T-helper 17 cell (primary cell): ENCODE results near the gene ANKS1B. TPM values are rescaled to one million over a fixed set of nuclear protein-coding genes. Genes with fewer than 3 reads are reported as not detected.
"Not testable (repeated sequence)": the region's sequence is repeated elsewhere in the genome, so short reads cannot be mapped to it uniquely, and the experiment has no call there.

Experiments
- ATAC-seq: fragments of 150-1000 bp; cut with Tn5 transposase; 2 replicates; pipeline ENCODE4 v1.10.0; 2021; ENCODE audit warnings: mild to moderate bottlenecking, moderate library complexity
- DNase-seq, 3 donors: peaks; one replicate each; pipeline versions ENCODE4 v3.0.0 to v3.0.0-alpha.2; 2020 to 2021
- H3K9me3 ChIP-seq: one replicate; pipeline ENCODE4 v1.7.0; 2013; ENCODE audit warnings: low read length, mild to moderate bottlenecking; ENCODE audit not compliant: control insufficient read depth, poor library complexity, severe bottlenecking
- H3K27ac Mint-ChIP-seq: one replicate; pipeline ENCODE4 v1.8.0; 2022; ENCODE audit warnings: mild to moderate bottlenecking, moderate library complexity, mixed read lengths
- H3K27me3 Mint-ChIP-seq: one replicate; pipeline ENCODE4 v1.8.0; 2022; ENCODE audit warnings: mixed read lengths
- H3K36me3 Mint-ChIP-seq: one replicate; pipeline ENCODE4 v1.8.0; 2022; ENCODE audit warnings: low read depth, mixed read lengths
- H3K4me1 Mint-ChIP-seq: one replicate; pipeline ENCODE4 v1.8.0; 2022; ENCODE audit warnings: mild to moderate bottlenecking, mixed read lengths
- H3K4me3 Mint-ChIP-seq: one replicate; pipeline ENCODE4 v1.8.0; 2022; ENCODE audit warnings: mild to moderate bottlenecking, moderate library complexity, mixed read lengths
- total RNA-seq, 4 donors: library from RNA in 2 of 4; stranded (reverse) in 2 of 4; gene quantifications; one replicate each; pipeline ENCODE4 v1.2.3 and lab custom pipeline; 2022 to 2026

Gene ANKS1B
- total RNA-seq, 2 donors from 2014 or later = 0.35 to 1.2 TPM

- no peak overlapping the region for H3K27ac Mint-ChIP-seq
- no peaks in the 10 kb centered on the region for H3K9me3 ChIP-seq
- H3K4me3 Mint-ChIP-seq = no peak overlapping the region
- no peaks in the 10 kb centered on the region for H3K4me1 Mint-ChIP-seq
- H3K27me3 Mint-ChIP-seq = no peaks in the 10 kb centered on the region
- DNase-seq (no peak), ATAC-seq (no peak)
- no peaks in the 10 kb centered on the region for H3K36me3 Mint-ChIP-seq
These were observed 384.3 kb downstream of the ANKS1B start for GRCh38 chr12:99600388-99600787.

- DNase-seq = no peak
- H3K27me3 Mint-ChIP-seq = no peaks in the 10 kb centered on the region
These were observed 386.0 kb downstream of the ANKS1B start for GRCh38 chr12:99598785-99599184.

GRCh38 chr12:99596762-99597161, 388.0 kb downstream of the ANKS1B start:
- no peaks in the 10 kb centered on the region for H3K9me3 ChIP-seq
- ATAC-seq (no peak), DNase-seq (no peak)
- no peak overlapping the region for H3K27ac Mint-ChIP-seq
- H3K4me1 Mint-ChIP-seq = no peaks in the 10 kb centered on the region
- no peaks in the 10 kb centered on the region for H3K36me3 Mint-ChIP-seq
- no peak overlapping the region for H3K4me3 Mint-ChIP-seq
- H3K27me3 Mint-ChIP-seq = no peaks in the 10 kb centered on the region

More at GRCh38 chr12:99598785-99599184, 386.0 kb downstream of the ANKS1B start:
- H3K36me3 Mint-ChIP-seq = no peaks in the 10 kb centered on the region
- no peaks in the 10 kb centered on the region for H3K4me1 Mint-ChIP-seq
- no peak overlapping the region for H3K4me3 Mint-ChIP-seq
- H3K27ac Mint-ChIP-seq = no peak overlapping the region
- H3K9me3 ChIP-seq = no peaks in the 10 kb centered on the region
- ATAC-seq = no peak

GRCh38 chr12:99577125-99577524, 407.6 kb downstream of the ANKS1B start:
- DNase-seq, H3K27ac Mint-ChIP-seq, H3K4me3 Mint-ChIP-seq, H3K36me3 Mint-ChIP-seq, H3K4me1 Mint-ChIP-seq, H3K9me3 ChIP-seq, ATAC-seq, H3K27me3 Mint-ChIP-seq: not testable (repeated sequence)

- no peaks in the 10 kb centered on the region for H3K9me3 ChIP-seq
- H3K27ac Mint-ChIP-seq = no peak overlapping the region
- no peak overlapping the region for H3K4me3 Mint-ChIP-seq
- no peaks in the 10 kb centered on the region for H3K4me1 Mint-ChIP-seq
- no peaks in the 10 kb centered on the region for H3K36me3 Mint-ChIP-seq
- no peaks in the 10 kb centered on the region for H3K27me3 Mint-ChIP-seq
- DNase-seq = no peak
- ATAC-seq = no peak
These were observed 410.8 kb downstream of the ANKS1B start for GRCh38 chr12:99573980-99574379.

GRCh38 chr12:99567072-99567471, 417.7 kb downstream of the ANKS1B start:
- Mint-ChIP-seq H3K27ac (no peak overlapping the region), H3K27me3 (no peaks in the 10 kb centered on the region), H3K4me3 (no peak overlapping the region), H3K4me1 (no peaks in the 10 kb centered on the region), H3K36me3 (no peaks in the 10 kb centered on the region)
- H3K9me3 ChIP-seq = no peaks in the 10 kb centered on the region
- ATAC-seq (no peak), DNase-seq (no peak)

GRCh38 chr12:99558109-99558508, 426.6 kb downstream of the ANKS1B start:
- Mint-ChIP-seq H3K27me3 (no peaks in the 10 kb centered on the region), H3K4me1 (no peaks in the 10 kb centered on the region), H3K4me3 (no peak overlapping the region), H3K27ac (no peak overlapping the region), H3K36me3 (no peaks in the 10 kb centered on the region)
- DNase-seq (no peak), ATAC-seq (no peak)
- no peaks in the 10 kb centered on the region for H3K9me3 ChIP-seq

GRCh38 chr12:99553461-99553860, 431.3 kb downstream of the ANKS1B start:
- no peaks in the 10 kb centered on the region for H3K27me3 Mint-ChIP-seq
- H3K27ac Mint-ChIP-seq = no peak overlapping the region
- no peaks in the 10 kb centered on the region for H3K4me1 Mint-ChIP-seq
- H3K9me3 ChIP-seq = no peaks in the 10 kb centered on the region
- H3K36me3 Mint-ChIP-seq = no peaks in the 10 kb centered on the region
- H3K4me3 Mint-ChIP-seq = no peak overlapping the region
- DNase-seq = no peak
- ATAC-seq = no peak

- ATAC-seq = no peak
- Mint-ChIP-seq H3K27me3 (no peaks in the 10 kb centered on the region), H3K4me1 (no peaks in the 10 kb centered on the region), H3K36me3 (no peaks in the 10 kb centered on the region), H3K27ac (no peak overlapping the region), H3K4me3 (no peak overlapping the region)
- H3K9me3 ChIP-seq = no peaks in the 10 kb centered on the region
- DNase-seq = no peak
These were observed 432.7 kb downstream of the ANKS1B start for GRCh38 chr12:99552022-99552421.

- H3K9me3 ChIP-seq = no peaks in the 10 kb centered on the region
- DNase-seq (no peak), ATAC-seq (no peak)
- H3K36me3 Mint-ChIP-seq = no peaks in the 10 kb centered on the region
- no peaks in the 10 kb centered on the region for H3K27me3 Mint-ChIP-seq
- no peak overlapping the region for H3K27ac Mint-ChIP-seq
- H3K4me1 Mint-ChIP-seq = no peaks in the 10 kb centered on the region
- H3K4me3 Mint-ChIP-seq = no peak overlapping the region
These were observed 435.1 kb downstream of the ANKS1B start for GRCh38 chr12:99549651-99550050.

- no peak for ATAC-seq
- no peaks in the 10 kb centered on the region for H3K9me3 ChIP-seq
- H3K4me1 Mint-ChIP-seq = no peaks in the 10 kb centered on the region
- H3K36me3 Mint-ChIP-seq = no peaks in the 10 kb centered on the region
- DNase-seq = no peak
- H3K4me3 Mint-ChIP-seq = no peak overlapping the region
- no peak overlapping the region for H3K27ac Mint-ChIP-seq
- H3K27me3 Mint-ChIP-seq = no peaks in the 10 kb centered on the region
These were observed 435.5 kb downstream of the ANKS1B start for GRCh38 chr12:99549196-99549595.

- no peak overlapping the region for H3K4me3 Mint-ChIP-seq
- DNase-seq = no peak
- no peak for ATAC-seq
- H3K27me3 Mint-ChIP-seq = no peaks in the 10 kb centered on the region
- H3K4me1 Mint-ChIP-seq = no peaks in the 10 kb centered on the region
- H3K27ac Mint-ChIP-seq = no peak overlapping the region
- no peaks in the 10 kb centered on the region for H3K9me3 ChIP-seq
- no peaks in the 10 kb centered on the region for H3K36me3 Mint-ChIP-seq
These were observed 440.3 kb downstream of the ANKS1B start for GRCh38 chr12:99544457-99544856.

- H3K4me1 Mint-ChIP-seq = no peaks in the 10 kb centered on the region
- no peaks in the 10 kb centered on the region for H3K36me3 Mint-ChIP-seq
- no peaks in the 10 kb centered on the region for H3K9me3 ChIP-seq
- H3K27me3 Mint-ChIP-seq = no peaks in the 10 kb centered on the region
- no peak overlapping the region for H3K27ac Mint-ChIP-seq
- H3K4me3 Mint-ChIP-seq = no peak overlapping the region
- no peak for ATAC-seq
- DNase-seq = no peak
These were observed 454.8 kb downstream of the ANKS1B start for GRCh38 chr12:99529966-99530365.

GRCh38 chr12:99528478-99528877, 456.3 kb downstream of the ANKS1B start:
- H3K9me3 ChIP-seq = no peaks in the 10 kb centered on the region
- no peaks in the 10 kb centered on the region for H3K4me1 Mint-ChIP-seq
- ATAC-seq = no peak
- no peak overlapping the region for H3K4me3 Mint-ChIP-seq
- H3K27ac Mint-ChIP-seq = no peak overlapping the region
- H3K27me3 Mint-ChIP-seq = no peaks in the 10 kb centered on the region
- no peak for DNase-seq
- no peaks in the 10 kb centered on the region for H3K36me3 Mint-ChIP-seq

GRCh38 chr12:99523853-99524252, 460.9 kb downstream of the ANKS1B start:
- Mint-ChIP-seq H3K4me3 (no peak overlapping the region), H3K36me3 (no peaks in the 10 kb centered on the region), H3K27me3 (no peaks in the 10 kb centered on the region), H3K27ac (no peak overlapping the region), H3K4me1 (no peaks in the 10 kb centered on the region)
- no peaks in the 10 kb centered on the region for H3K9me3 ChIP-seq
- ATAC-seq = no peak
- no peak for DNase-seq
